ENCODE results near the gene CENPX.

Gene CENPX

GRCh38 chr17:82035956-82036633 is 13.4 kb upstream of the CENPX start:
- Histone ChIP-seq H3K4me1 (peaks cover 4% of the 10 kb centered on the region), H3K27me3 (ENCODE audit: control insufficient read depth, insufficient read depth, low read length) (no peaks in the 10 kb centered on the region), H3K9me3 (ENCODE audit: control insufficient read depth, low read length) (no peaks in the 10 kb centered on the region), H3K9ac (no peak overlapping the region), H2AFZ (no peak overlapping the region), H3K79me2 (no peaks in the 10 kb centered on the region), H3K27ac (peak overlapping the region; percentile 86), H3K36me3 (ENCODE audit: control insufficient read depth, insufficient read depth, low read length) (no peaks in the 10 kb centered on the region), H3K4me2 (ENCODE audit: low read length) (peak overlapping the region; percentile 95), H3K4me3 (ENCODE audit: low read depth, low read length) (peak overlapping the region; percentile 87)
- no peak for TF ChIP-seq CTCF (IDR thresholded peaks at IDR 0.05)

GRCh38 chr17:82035488-82035887 is 12.8 kb upstream of the CENPX start:
- Histone ChIP-seq H2AFZ (no peak overlapping the region), H3K9ac (no peak overlapping the region), H3K27ac (no peak overlapping the region), H3K4me1 (peaks cover 4% of the 10 kb centered on the region), H3K36me3 (ENCODE audit: control insufficient read depth, insufficient read depth, low read length) (no peaks in the 10 kb centered on the region), H3K4me2 (ENCODE audit: low read length) (no peak overlapping the region), H3K27me3 (ENCODE audit: control insufficient read depth, insufficient read depth, low read length) (no peaks in the 10 kb centered on the region), H3K4me3 (ENCODE audit: low read depth, low read length) (no peak overlapping the region), H3K79me2 (no peaks in the 10 kb centered on the region), H3K9me3 (ENCODE audit: control insufficient read depth, low read length) (no peaks in the 10 kb centered on the region)
- no peak for TF ChIP-seq CTCF (IDR thresholded peaks at IDR 0.05)

GRCh38 chr17:82034371-82035011 is 11.8 kb upstream of the CENPX start:
- no peaks in the 10 kb centered on the region for H3K79me2 ChIP-seq
- H3K4me2 ChIP-seq (ENCODE audit: low read length), result no peak overlapping the region
- no peaks in the 10 kb centered on the region for H3K27me3 ChIP-seq (ENCODE audit: control insufficient read depth, insufficient read depth, low read length)
- H3K9me3 ChIP-seq (ENCODE audit: control insufficient read depth, low read length), result no peaks in the 10 kb centered on the region
- no peaks in the 10 kb centered on the region for H3K36me3 ChIP-seq (ENCODE audit: control insufficient read depth, insufficient read depth, low read length)
- no peak overlapping the region for H3K27ac ChIP-seq
- H3K9ac ChIP-seq, result no peak overlapping the region
- H3K4me1 ChIP-seq, result peaks cover 10% of the 10 kb centered on the region
- no peak overlapping the region for H2AFZ ChIP-seq
- no peak for TF ChIP-seq CTCF (IDR thresholded peaks at IDR 0.05)
- H3K4me3 ChIP-seq (ENCODE audit: low read depth, low read length), result no peak overlapping the region

GRCh38 chr17:82033359-82034085 is 10.8 kb upstream of the CENPX start:
- Histone ChIP-seq H3K4me1 (peaks cover 10% of the 10 kb centered on the region), H3K36me3 (ENCODE audit: control insufficient read depth, insufficient read depth, low read length) (no peaks in the 10 kb centered on the region), H3K27me3 (ENCODE audit: control insufficient read depth, insufficient read depth, low read length) (no peaks in the 10 kb centered on the region), H3K9ac (no peak overlapping the region), H2AFZ (no peak overlapping the region), H3K79me2 (no peaks in the 10 kb centered on the region), H3K4me2 (ENCODE audit: low read length) (no peak overlapping the region), H3K27ac (no peak overlapping the region), H3K4me3 (ENCODE audit: low read depth, low read length) (no peak overlapping the region), H3K9me3 (ENCODE audit: control insufficient read depth, low read length) (no peaks in the 10 kb centered on the region)
- TF ChIP-seq CTCF (IDR thresholded peaks at IDR 0.05), result no peak
